Measurements from ENCODE around the gene PPDPF.
"Not testable (repeated sequence)": the region's sequence is repeated elsewhere in the genome, so short reads cannot be mapped to it uniquely, and the experiment has no call there.

The PPDPF gene

GRCh38 chr20:63475209-63475608 lies 45.4 kb upstream of the PPDPF start:
- no peak for DNase-seq (ENCODE audit: low read depth)
- no peak for TF ChIP-seq CTCF (conservative IDR thresholded peaks at IDR 0.05; ENCODE audit: low read depth, low read length)

GRCh38 chr20:63477061-63477616 lies 43.4 kb upstream of the PPDPF start:
- no peak overlapping the region for H3K4me3 ChIP-seq (ENCODE audit: low read length)
- DNase-seq (ENCODE audit: low read depth): no peak
- TF ChIP-seq CTCF (conservative IDR thresholded peaks at IDR 0.05; ENCODE audit: low read depth, low read length): no peak

More at GRCh38 chr20:63475209-63475608, 45.4 kb upstream of the PPDPF start:
- no peak overlapping the region for H3K4me3 ChIP-seq (ENCODE audit: low read length)

- no peak for TF ChIP-seq CTCF (conservative IDR thresholded peaks at IDR 0.05; ENCODE audit: low read depth, low read length)
- no peak overlapping the region for H3K4me3 ChIP-seq (ENCODE audit: low read length)
- no peak for DNase-seq (ENCODE audit: low read depth)
Measured at GRCh38 chr20:63477944-63478343, 42.6 kb upstream of the PPDPF start.

- DNase-seq (ENCODE audit: low read depth): no peak
- H3K4me3 ChIP-seq (ENCODE audit: low read length): no peak overlapping the region
- TF ChIP-seq CTCF (conservative IDR thresholded peaks at IDR 0.05; ENCODE audit: low read depth, low read length): no peak
Measured at GRCh38 chr20:63478346-63479302, 41.9 kb upstream of the PPDPF start.

GRCh38 chr20:63479695-63480419 lies 40.7 kb upstream of the PPDPF start:
- H3K4me3 ChIP-seq (ENCODE audit: low read length); DNase-seq (ENCODE audit: low read depth): not testable (repeated sequence)

GRCh38 chr20:63481503-63481902 lies 39.1 kb upstream of the PPDPF start:
- no peak for TF ChIP-seq CTCF (conservative IDR thresholded peaks at IDR 0.05; ENCODE audit: low read depth, low read length)
- no peak for DNase-seq (ENCODE audit: low read depth)

GRCh38 chr20:63482021-63482587 lies 38.5 kb upstream of the PPDPF start:
- no peak for DNase-seq (ENCODE audit: low read depth)
- H3K4me3 ChIP-seq (ENCODE audit: low read length): no peak overlapping the region
- no peak for TF ChIP-seq CTCF (conservative IDR thresholded peaks at IDR 0.05; ENCODE audit: low read depth, low read length)

More at GRCh38 chr20:63481503-63481902, 39.1 kb upstream of the PPDPF start:
- H3K4me3 ChIP-seq (ENCODE audit: low read length): no peak overlapping the region

Data from retinal pigment epithelial cell (primary cell).